H1 (cell line): ENCODE data around the gene BTN1A1. TPM values are rescaled to one million over a fixed set of nuclear protein-coding genes. Genes with fewer than 3 reads are reported as not detected.

ENCODE experiments used
- CTCF ChIA-PET: fragments of 300-600 bp; sonication (Branson Sonifier 250); formaldehyde crosslinking; loops from one replicate; lab custom pipeline; 2021; ENCODE audit not compliant: partially characterized antibody; lab: Charles Lee
- POLR2A ChIA-PET: fragments of 300-600 bp; sonication (Branson Sonifier 250); formaldehyde crosslinking; loops from one replicate; lab custom pipeline; 2021; ENCODE audit warnings: inconsistent platforms; ENCODE audit not compliant: partially characterized antibody; lab: Charles Lee
- DNase-seq, 2 experiments: peaks; one replicate each; pipeline versions ENCODE4 v3.0.0 to v3.0.0-alpha.2; 2010 to 2022; ENCODE audit warnings: low spot score in 2 of 2, low read depth in 1 of 2, mixed read lengths in 1 of 2
- FAIRE-seq: peaks from 2 replicates; lab custom pipeline; 2011; peaks lifted over from hg19 to GRCh38; lab: Jason Lieb, UNC
- H2AFZ ChIP-seq: 2 replicates; pipeline ENCODE4 v1.8.1; 2012; ENCODE audit warnings: low read length, inconsistent platforms
- H2AK5ac ChIP-seq: 2 replicates; pipeline ENCODE4 v1.6.1; 2013; ENCODE audit warnings: low read depth, low read length
- H2BK120ac ChIP-seq: replicated peaks from 2 replicates; pipeline ENCODE3; 2013; ENCODE audit warnings: low read depth, low read length, inconsistent platforms
- H2BK12ac ChIP-seq: 2 replicates; pipeline ENCODE4 v1.6.1; 2013; ENCODE audit warnings: low read depth, low read length
- H2BK15ac ChIP-seq: 2 replicates; pipeline ENCODE4 v1.6.1; 2013; ENCODE audit warnings: low read length
- H2BK20ac ChIP-seq: 2 replicates; pipeline ENCODE4 v1.6.1; 2013; ENCODE audit warnings: low read length
- H2BK5ac ChIP-seq: 2 replicates; pipeline ENCODE4 v1.6.1; 2013; ENCODE audit warnings: low read depth, low read length
- H3K14ac ChIP-seq: 2 replicates; pipeline ENCODE4 v1.6.1; 2013; ENCODE audit warnings: inconsistent platforms; ENCODE audit not compliant: insufficient read length
- H3K18ac ChIP-seq: 2 replicates; pipeline ENCODE4 v1.6.1; 2013; ENCODE audit warnings: low read length; ENCODE audit errors: extremely low read depth
- H3K23ac ChIP-seq: 2 replicates; pipeline ENCODE4 v1.6.1; 2013; ENCODE audit warnings: inconsistent platforms; ENCODE audit not compliant: insufficient read length
- H3K23me2 ChIP-seq: 2 replicates; pipeline ENCODE4 v1.6.1; 2013; ENCODE audit warnings: low read depth, low read length
- H3K27ac ChIP-seq: 2 replicates; pipeline ENCODE4 v1.6.1; 2011; ENCODE audit warnings: low read depth, low read length, inconsistent platforms
- H3K27me3 ChIP-seq, 4 experiments: replicated peaks in 1 of 4; 1 replicate in 1 of 4; 2 replicates in 3 of 4; pipeline versions ENCODE4 v1.6.1 to v1.8.1; 2011 to 2013; ENCODE audit warnings: low read length in 3 of 4, mild to moderate bottlenecking in 3 of 4, inconsistent platforms in 2 of 4, mixed read lengths in 2 of 4, moderate library complexity in 1 of 4; ENCODE audit not compliant: control insufficient read depth in 3 of 4, insufficient read depth in 3 of 4; ENCODE audit errors: extremely low read depth in 1 of 4
- H3K36me3 ChIP-seq, 4 experiments: 2 replicates each; pipeline versions ENCODE4 v1.6.1 to v1.8.1; 2011 to 2013; ENCODE audit warnings: mild to moderate bottlenecking in 4 of 4, low read length in 3 of 4, moderate library complexity in 2 of 4, control low read depth in 1 of 4, inconsistent platforms in 1 of 4; ENCODE audit not compliant: insufficient read depth in 4 of 4, control insufficient read depth in 2 of 4
- H3K4ac ChIP-seq: replicated peaks from 2 replicates; pipeline ENCODE3; 2013; ENCODE audit warnings: low read length, low read depth, mixed read lengths, inconsistent platforms; ENCODE audit not compliant: insufficient read length
- H3K4me1 ChIP-seq, 4 experiments: replicated peaks in 1 of 4; 1 replicate in 1 of 4; 2 replicates in 3 of 4; pipeline versions ENCODE4 v1.6.1 to v1.8.1; 2011 to 2013; ENCODE audit warnings: low read length in 3 of 4, inconsistent platforms in 2 of 4, mixed read lengths in 1 of 4; ENCODE audit not compliant: insufficient read depth in 4 of 4, control insufficient read depth in 3 of 4
- H3K4me2 ChIP-seq, 2 experiments: 2 replicates each; pipeline versions ENCODE4 v1.6.1 to v1.8.1; 2011 to 2013; ENCODE audit warnings: low read depth in 2 of 2, low read length in 2 of 2, control low read depth in 1 of 2, inconsistent platforms in 1 of 2, mild to moderate bottlenecking in 1 of 2; ENCODE audit not compliant: insufficient read depth in 1 of 2
- H3K4me3 ChIP-seq, 4 experiments: fragments of 200-600, 300-600 bp in 1 of 4; sonication (generic), shearing (Covaris generic), sonication (Bioruptor Twin) in 1 of 4; 2 replicates each; pipeline versions ENCODE4 v1.5.1 to v1.8.1; 2011 to 2016; ENCODE audit warnings: low read length in 4 of 4, low read depth in 3 of 4, control low read depth in 2 of 4, inconsistent platforms in 2 of 4, mild to moderate bottlenecking in 2 of 4, mixed read lengths in 1 of 4, moderate library complexity in 1 of 4; ENCODE audit not compliant: insufficient read depth in 2 of 4; ENCODE audit errors: extremely low read depth in 1 of 4
- H3K56ac ChIP-seq: replicated peaks from 2 replicates; pipeline ENCODE3; 2013; ENCODE audit warnings: low read depth, mild to moderate bottlenecking, mixed read lengths, low read length, inconsistent platforms; ENCODE audit not compliant: insufficient read length
- H3K79me1 ChIP-seq: 2 replicates; pipeline ENCODE4 v1.6.1; 2013; ENCODE audit warnings: low read depth, low read length, control low read depth
- H3K79me2 ChIP-seq, 2 experiments: 2 replicates each; pipeline versions ENCODE4 v1.6.1 to v1.8.1; 2012 to 2013; ENCODE audit warnings: low read length in 2 of 2, mild to moderate bottlenecking in 2 of 2, inconsistent platforms in 1 of 2; ENCODE audit not compliant: insufficient read depth in 2 of 2, control insufficient read depth in 1 of 2
- H3K9ac ChIP-seq, 4 experiments: replicated peaks in 1 of 4; 1 replicate in 1 of 4; 2 replicates in 3 of 4; pipeline versions ENCODE4 v1.6.1 to v1.8.1; 2011 to 2013; ENCODE audit warnings: low read depth in 3 of 4, low read length in 3 of 4, control low read depth in 2 of 4, mild to moderate bottlenecking in 2 of 4, moderate library complexity in 2 of 4, inconsistent platforms in 1 of 4; ENCODE audit errors: extremely low read depth in 1 of 4
- H3K9me3 ChIP-seq, 2 experiments: 2 replicates each; pipeline versions ENCODE4 v1.6.1 to v1.8.1; 2012 to 2013; ENCODE audit warnings: mild to moderate bottlenecking in 2 of 2, moderate library complexity in 2 of 2, control low read depth in 1 of 2, inconsistent platforms in 1 of 2, low read depth in 1 of 2, low read length in 1 of 2, mixed read lengths in 1 of 2; ENCODE audit not compliant: insufficient read depth in 2 of 2
- H4K20me1 ChIP-seq, 2 experiments: replicated peaks in 1 of 2; 2 replicates each; pipeline versions ENCODE3 to v1.8.1; 2011 to 2013; ENCODE audit warnings: inconsistent platforms in 2 of 2, low read length in 2 of 2, mild to moderate bottlenecking in 1 of 2; ENCODE audit not compliant: insufficient read depth in 2 of 2, control insufficient read depth in 1 of 2
- H4K5ac ChIP-seq: 2 replicates; pipeline ENCODE4 v1.6.1; 2013; ENCODE audit warnings: low read length, low read depth, mixed read lengths, inconsistent platforms; ENCODE audit not compliant: insufficient read length
- H4K8ac ChIP-seq: 2 replicates; pipeline ENCODE4 v1.8.0; 2013; ENCODE audit warnings: mild to moderate bottlenecking, moderate library complexity, low read length, inconsistent platforms; ENCODE audit not compliant: insufficient read depth; ENCODE audit errors: extremely low read depth
- H4K91ac ChIP-seq: replicated peaks from 2 replicates; pipeline ENCODE3; 2013; ENCODE audit warnings: low read length, mixed read lengths, inconsistent platforms; ENCODE audit not compliant: insufficient read length
- WGBS, 2 experiments: shearing (Covaris generic) in 1 of 2; methylation state at CpG; one replicate each; pipeline versions ENCODE4 v1.1.6 to v1.1.7; 2013 to 2015; ENCODE audit warnings: low lambda C conversion rate in 2 of 2, mixed read lengths in 2 of 2, inconsistent platforms in 1 of 2, low coverage in 1 of 2, missing lambda C conversion rate in 1 of 2; ENCODE audit not compliant: insufficient replicate concordance in 2 of 2, insufficient coverage in 1 of 2, insufficient read length in 1 of 2; ENCODE audit errors: extremely low coverage in 1 of 2, missing lambda C conversion rate in 1 of 2; 5-methylcytosine and 5-hydroxymethylcytosine counted together
- polyA plus RNA-seq, 7 experiments: library from polyadenylated mRNA; depleted of rRNA in 3 of 7; stranded (reverse) in 5 of 7; unstranded in 2 of 7; fragments of >200 nt in 5 of 7; fragments of 200-250 nt in 2 of 7; gene quantifications; 1 replicate in 5 of 7; 2 replicates in 1 of 7; 4 replicates in 1 of 7; pipeline versions ENCODE4 v1.2.1 to v1.2.3, GENCODE V29; 2011 to 2013; ENCODE audit warnings: missing spikeins in 2 of 7, mixed read lengths in 2 of 7
- total RNA-seq: library from RNA; stranded (reverse); fragmentation: NEBNext Ultra II Directional; extraction: Animal tissue kit (Norgen Biotek cat#: 25700); gene quantifications from 2 replicates; pipeline ENCODE4 v1.2.1, GENCODE V29; 2021
- TF ChIP-seq, protein P1 (sequence below): IDR thresholded peaks from 2 replicates; pipeline ENCODE4 v1.6.1; 2012; ENCODE audit warnings: low read length, inconsistent platforms

Gene BTN1A1
- total and polyA plus RNA-seq, 2 of the 8 experiments (the other 6 are each of a cell fraction or from before 2014, with no cell fraction given): 0.28 to 0.35 TPM

DNA sequence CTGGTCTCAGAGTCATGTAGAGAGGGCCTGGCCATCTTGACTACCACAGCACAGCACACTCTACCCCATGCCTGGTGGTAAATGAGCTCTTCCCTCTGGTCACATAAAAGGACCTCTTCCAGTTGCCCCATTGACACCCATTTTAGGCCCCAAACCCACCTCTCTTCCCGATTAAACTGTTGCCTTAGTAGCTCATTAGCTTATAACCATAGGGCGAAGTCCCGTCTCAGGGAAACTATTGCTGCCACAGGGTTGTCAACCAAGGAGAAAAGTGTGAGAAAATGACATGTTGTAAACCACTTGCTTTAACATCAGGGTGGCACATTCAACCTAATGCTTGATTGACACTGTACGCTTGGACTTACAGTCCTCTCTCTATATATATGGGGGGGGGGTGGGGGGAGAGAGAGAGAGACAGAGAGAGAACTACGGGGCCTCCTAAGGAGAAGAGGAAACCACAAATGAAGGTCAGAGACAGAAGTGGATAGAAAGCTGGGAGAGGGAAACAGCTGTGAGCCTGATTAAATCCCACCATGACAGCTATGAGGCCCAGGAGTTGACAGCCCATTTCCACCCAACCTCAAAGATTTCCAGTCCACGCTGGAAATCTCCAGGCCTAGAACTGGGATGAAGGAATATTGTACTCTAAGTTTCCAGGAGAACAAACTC is 14.9 kb upstream of the BTN1A1 start:
- Histone ChIP-seq H4K8ac (no peak overlapping the region), H2BK5ac (no peak overlapping the region), H3K9ac (no peak overlapping the region), H2BK15ac (no peak overlapping the region), H3K14ac (no peak overlapping the region), H3K18ac (no peak overlapping the region), H4K20me1 (no peaks in the 10 kb centered on the region), H2BK120ac (no peak overlapping the region), H3K4me3 (no peak overlapping the region), H2BK20ac (no peak overlapping the region), H3K4me2 (no peak overlapping the region), H2BK12ac (no peak overlapping the region), H4K91ac (no peak overlapping the region), H3K4ac (no peak overlapping the region), H3K23ac (no peak overlapping the region), H3K9me3 (peaks cover 3 to 6% of the 10 kb centered on the region in 2 experiments; a peak in 2 of 4 replicates), H3K79me2 (no peaks in the 10 kb centered on the region), H2AFZ (no peak overlapping the region), H3K27me3 (no peaks in the 10 kb centered on the region), H2AK5ac (no peak overlapping the region), H3K23me2 (no peaks in the 10 kb centered on the region), H3K4me1 (no peaks in the 10 kb centered on the region), H3K27ac (no peak overlapping the region), H3K56ac (no peak overlapping the region), H4K5ac (no peak overlapping the region), H3K36me3 (no peaks in the 10 kb centered on the region), H3K79me1 (no peaks in the 10 kb centered on the region)
- TF ChIP-seq, protein P1, sequence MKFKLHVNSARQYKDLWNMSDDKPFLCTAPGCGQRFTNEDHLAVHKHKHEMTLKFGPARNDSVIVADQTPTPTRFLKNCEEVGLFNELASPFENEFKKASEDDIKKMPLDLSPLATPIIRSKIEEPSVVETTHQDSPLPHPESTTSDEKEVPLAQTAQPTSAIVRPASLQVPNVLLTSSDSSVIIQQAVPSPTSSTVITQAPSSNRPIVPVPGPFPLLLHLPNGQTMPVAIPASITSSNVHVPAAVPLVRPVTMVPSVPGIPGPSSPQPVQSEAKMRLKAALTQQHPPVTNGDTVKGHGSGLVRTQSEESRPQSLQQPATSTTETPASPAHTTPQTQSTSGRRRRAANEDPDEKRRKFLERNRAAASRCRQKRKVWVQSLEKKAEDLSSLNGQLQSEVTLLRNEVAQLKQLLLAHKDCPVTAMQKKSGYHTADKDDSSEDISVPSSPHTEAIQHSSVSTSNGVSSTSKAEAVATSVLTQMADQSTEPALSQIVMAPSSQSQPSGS: no peak
- POLR2A ChIA-PET: interaction anchor here (0.6 to 2.5 kb wide), 4 partner anchors 11 to 235 kb away, joined by 3 to 10 read pairs (median 3); a partner anchor contains a TSS
- FAIRE-seq: no peak
- DNase-seq: no peak
- CTCF ChIA-PET: interaction anchor here (1.2 to 2.4 kb wide), 2 partner anchors 12 to 30 kb away, joined by 3 to 7 read pairs; no protein-coding TSS in a partner anchor
- WGBS, 2 experiments: 94% methylated on average over 5 of the region's 6 CpGs; no CpG with 5 or more reads in 1 of the 2 experiments
